OCI-LY3 (cell line): ENCODE measurements around the gene TPSD1.

Source experiments
- H2AFZ ChIP-seq: fragments of 200-600, 300-600 bp; shearing (Covaris generic); 2 replicates; pipeline ENCODE4 v1.6.0; 2014; ENCODE audit warnings: antibody characterized with exemption, low read depth, low read length
- H3K27ac ChIP-seq: fragments of 200-600, 300-600 bp; sonication (generic); 2 replicates; pipeline ENCODE4 v1.5.1; 2014; ENCODE audit warnings: mild to moderate bottlenecking, low read length, moderate library complexity, mixed read lengths
- H3K27me3 ChIP-seq: fragments of 200-600, 300-600 bp; sonication (generic); 2 replicates; pipeline ENCODE4 v1.6.1; 2014; ENCODE audit warnings: low read depth, low read length, mixed read lengths
- H3K36me3 ChIP-seq: fragments of 200-600, 300-600 bp; sonication (generic); replicated peaks from 2 replicates; pipeline ENCODE3; 2014; ENCODE audit warnings: low read depth, low read length, mixed read lengths
- H3K4me1 ChIP-seq: fragments of 300-600, 200-600 bp; sonication (generic); 2 replicates; pipeline ENCODE4 v1.6.1; 2014; ENCODE audit warnings: low read length, mixed read lengths
- H3K4me2 ChIP-seq: fragments of 200-600, 300-600 bp; sonication (generic); 2 replicates; pipeline ENCODE4 v1.6.1; 2014; ENCODE audit warnings: low read length, mixed read lengths
- H3K4me3 ChIP-seq: fragments of 300-600, 200-600 bp; sonication (generic); 2 replicates; pipeline ENCODE4 v1.5.1; 2014; ENCODE audit warnings: antibody characterized with exemption, mild to moderate bottlenecking, low read length, moderate library complexity
- H3K79me2 ChIP-seq: fragments of 300-600, 200-600 bp; shearing (Covaris generic); 2 replicates; pipeline ENCODE4 v1.6.1; 2014; ENCODE audit warnings: mild to moderate bottlenecking, low read length, mixed read lengths
- H3K9ac ChIP-seq: fragments of 300-600, 200-600 bp; shearing (Covaris generic); 2 replicates; pipeline ENCODE4 v1.6.0; 2014; ENCODE audit warnings: mild to moderate bottlenecking, low read length, moderate library complexity
- H3K9me3 ChIP-seq: fragments of 200-600, 300-600 bp; shearing (Covaris generic); 2 replicates; pipeline ENCODE4 v1.6.1; 2014; ENCODE audit warnings: low read length, mixed read lengths; ENCODE audit not compliant: insufficient read depth
- H4K20me1 ChIP-seq: fragments of 200-600, 300-600 bp; sonication (generic); 2 replicates; pipeline ENCODE4 v1.6.1; 2016; ENCODE audit warnings: low read length, mixed read lengths; ENCODE audit not compliant: insufficient read depth
- CTCF ChIP-seq: fragments of 200-600, 300-600 bp; sonication (generic); IDR thresholded peaks from 2 replicates; pipeline ENCODE4 v1.5.1; 2014; ENCODE audit warnings: antibody characterized with exemption, low read length, low read depth
- EZH2phosphoT487 ChIP-seq: fragments of 200-600 bp; shearing (Covaris generic); IDR thresholded peaks from 2 replicates; pipeline ENCODE4 v1.6.1; 2018; ENCODE audit warnings: antibody characterized with exemption, mixed run types, low read depth

The TPSD1 gene

GRCh38 chr16:1256874-1257322, 1.0 kb downstream of the TPSD1 start:
- H3K79me2 ChIP-seq, result no peaks in the 10 kb centered on the region
- no peak overlapping the region for H3K27ac ChIP-seq
- H3K9ac ChIP-seq, result no peak overlapping the region
- no peaks in the 10 kb centered on the region for H3K36me3 ChIP-seq
- H2AFZ ChIP-seq, result no peak overlapping the region
- H3K4me2 ChIP-seq, result no peak overlapping the region
- H4K20me1 ChIP-seq, result no peaks in the 10 kb centered on the region
- no peaks in the 10 kb centered on the region for H3K4me1 ChIP-seq
- H3K9me3 ChIP-seq, result no peaks in the 10 kb centered on the region
- no peak for TF ChIP-seq EZH2phosphoT487
- TF ChIP-seq CTCF, result no peak
- no peaks in the 10 kb centered on the region for H3K27me3 ChIP-seq
- H3K4me3 ChIP-seq, result no peak overlapping the region

- TF ChIP-seq CTCF (no peak), EZH2phosphoT487 (no peak)
- Histone ChIP-seq H3K4me2 (no peak overlapping the region), H3K36me3 (no peaks in the 10 kb centered on the region), H4K20me1 (no peaks in the 10 kb centered on the region), H3K4me1 (no peaks in the 10 kb centered on the region), H3K9me3 (no peaks in the 10 kb centered on the region), H3K27me3 (no peaks in the 10 kb centered on the region), H3K9ac (no peak overlapping the region), H2AFZ (no peak overlapping the region), H3K27ac (no peak overlapping the region), H3K79me2 (no peaks in the 10 kb centered on the region), H3K4me3 (no peak overlapping the region)
Observed at GRCh38 chr16:1257561-1258224, 1.8 kb downstream of the TPSD1 start.

- Histone ChIP-seq H3K27me3 (no peaks in the 10 kb centered on the region), H3K36me3 (no peaks in the 10 kb centered on the region), H4K20me1 (no peaks in the 10 kb centered on the region), H2AFZ (no peak overlapping the region), H3K27ac (no peak overlapping the region), H3K4me2 (no peak overlapping the region), H3K9ac (no peak overlapping the region), H3K4me3 (no peak overlapping the region), H3K9me3 (no peaks in the 10 kb centered on the region), H3K79me2 (no peaks in the 10 kb centered on the region), H3K4me1 (no peaks in the 10 kb centered on the region)
- TF ChIP-seq CTCF (no peak), EZH2phosphoT487 (no peak)
Observed at GRCh38 chr16:1258225-1258600, 2.3 kb downstream of the TPSD1 start.

GRCh38 chr16:1258906-1259759, 3.3 kb downstream of the TPSD1 start:
- Histone ChIP-seq H3K27me3 (no peaks in the 10 kb centered on the region), H3K4me1 (no peaks in the 10 kb centered on the region), H3K36me3 (no peaks in the 10 kb centered on the region), H3K79me2 (no peaks in the 10 kb centered on the region), H4K20me1 (no peaks in the 10 kb centered on the region), H3K4me2 (no peak overlapping the region), H3K9me3 (no peaks in the 10 kb centered on the region), H2AFZ (no peak overlapping the region), H3K4me3 (no peak overlapping the region), H3K27ac (no peak overlapping the region), H3K9ac (no peak overlapping the region)
- TF ChIP-seq CTCF (no peak), EZH2phosphoT487 (no peak)
